Muscle layer of colon (tissue), 2 donors: ENCODE data around the gene CAPN11.
"Not testable (repeated sequence)": the region's sequence is repeated elsewhere in the genome, so short reads cannot be mapped to it uniquely, and the experiment has no call there.

Source experiments
- H3K27ac ChIP-seq: one replicate; pipeline ENCODE4 v1.7.0; 2013; ENCODE audit warnings: low read depth, mild to moderate bottlenecking, low read length, moderate library complexity
- H3K27me3 ChIP-seq, 2 donors: one replicate each; pipeline ENCODE4 v1.7.0; 2013; ENCODE audit warnings: low read length in 2 of 2, mild to moderate bottlenecking in 2 of 2; ENCODE audit not compliant: insufficient read depth in 2 of 2, control insufficient read depth in 1 of 2
- H3K36me3 ChIP-seq: one replicate; pipeline ENCODE4 v1.7.0; 2013; ENCODE audit warnings: mild to moderate bottlenecking, low read length; ENCODE audit not compliant: insufficient read depth
- H3K4me1 ChIP-seq: one replicate; pipeline ENCODE4 v1.7.0; 2013; ENCODE audit warnings: mild to moderate bottlenecking, low read length; ENCODE audit not compliant: insufficient read depth
- H3K4me3 ChIP-seq, 2 donors: one replicate each; pipeline ENCODE4 v1.7.0; 2013; ENCODE audit warnings: low read length in 2 of 2, low read depth in 1 of 2, mild to moderate bottlenecking in 1 of 2, moderate library complexity in 1 of 2
- H3K9ac ChIP-seq: one replicate; pipeline ENCODE4 v1.7.0; 2013; ENCODE audit warnings: low read length
- H3K9me3 ChIP-seq: one replicate; pipeline ENCODE4 v1.7.0; 2013; ENCODE audit warnings: mild to moderate bottlenecking, low read length
- donor health status: abdominal sarcoma.
- donor health status: Adenocarcinoma of cecum.

CAPN11 gene

GRCh38 chr6:44133003-44133931 is 25.4 kb upstream of the CAPN11 start:
- no peak overlapping the region for H3K4me3 ChIP-seq
- H3K4me1 ChIP-seq = peaks cover 16% of the 10 kb centered on the region
- no peaks in the 10 kb centered on the region for H3K9me3 ChIP-seq
- H3K27ac ChIP-seq = peak overlapping the region; percentile 3
- no peaks in the 10 kb centered on the region for H3K27me3 ChIP-seq
- peaks cover 7% of the 10 kb centered on the region for H3K36me3 ChIP-seq
- H3K9ac ChIP-seq = peak overlapping the region; percentile 27

GRCh38 chr6:44133981-44134711 is 24.5 kb upstream of the CAPN11 start:
- Histone ChIP-seq H3K4me1 (peaks cover 10% of the 10 kb centered on the region), H3K27me3 (no peaks in the 10 kb centered on the region), H3K9me3 (no peaks in the 10 kb centered on the region), H3K27ac (no peak overlapping the region), H3K9ac (no peak overlapping the region), H3K4me3 (no peak overlapping the region), H3K36me3 (peaks cover 14% of the 10 kb centered on the region)

GRCh38 chr6:44135173-44135758 is 23.4 kb upstream of the CAPN11 start:
- peaks cover 24% of the 10 kb centered on the region for H3K36me3 ChIP-seq
- H3K27ac ChIP-seq = no peak overlapping the region
- peaks cover 10% of the 10 kb centered on the region for H3K4me1 ChIP-seq
- no peaks in the 10 kb centered on the region for H3K27me3 ChIP-seq
- no peak overlapping the region for H3K9ac ChIP-seq
- H3K9me3 ChIP-seq = no peaks in the 10 kb centered on the region
- no peak overlapping the region for H3K4me3 ChIP-seq

GRCh38 chr6:44135875-44136274 is 22.7 kb upstream of the CAPN11 start:
- Histone ChIP-seq H3K9me3 (no peaks in the 10 kb centered on the region), H3K4me3 (no peak overlapping the region), H3K9ac (no peak overlapping the region), H3K27ac (no peak overlapping the region), H3K36me3 (peaks cover 30% of the 10 kb centered on the region), H3K4me1 (peaks cover 10% of the 10 kb centered on the region), H3K27me3 (no peaks in the 10 kb centered on the region)

GRCh38 chr6:44138717-44139350 is 19.8 kb upstream of the CAPN11 start:
- H3K4me3 ChIP-seq = no peak overlapping the region
- H3K4me1 ChIP-seq = no peaks in the 10 kb centered on the region
- H3K36me3 ChIP-seq = peaks cover 51% of the 10 kb centered on the region
- no peak overlapping the region for H3K9ac ChIP-seq
- no peaks in the 10 kb centered on the region for H3K9me3 ChIP-seq
- no peaks in the 10 kb centered on the region for H3K27me3 ChIP-seq
- no peak overlapping the region for H3K27ac ChIP-seq

- no peak overlapping the region for H3K27ac ChIP-seq
- H3K4me3 ChIP-seq = no peak overlapping the region
- no peaks in the 10 kb centered on the region for H3K4me1 ChIP-seq
- H3K36me3 ChIP-seq = peaks cover 56% of the 10 kb centered on the region
- H3K9me3 ChIP-seq = no peaks in the 10 kb centered on the region
- H3K27me3 ChIP-seq = no peaks in the 10 kb centered on the region
- no peak overlapping the region for H3K9ac ChIP-seq
Measured at GRCh38 chr6:44139351-44139743, 19.3 kb upstream of the CAPN11 start.

GRCh38 chr6:44142835-44143234 is 15.8 kb upstream of the CAPN11 start:
- Histone ChIP-seq H3K27me3 (no peaks in the 10 kb centered on the region), H3K9ac (no peak overlapping the region), H3K27ac (no peak overlapping the region), H3K4me3 (no peak overlapping the region), H3K36me3 (peaks cover 60% of the 10 kb centered on the region), H3K9me3 (no peaks in the 10 kb centered on the region), H3K4me1 (no peaks in the 10 kb centered on the region)

- Histone ChIP-seq H3K27me3 (no peaks in the 10 kb centered on the region), H3K4me1 (no peaks in the 10 kb centered on the region), H3K9me3 (no peaks in the 10 kb centered on the region), H3K27ac (no peak overlapping the region), H3K4me3 (no peak overlapping the region), H3K9ac (no peak overlapping the region), H3K36me3 (peaks cover 63% of the 10 kb centered on the region)
Measured at GRCh38 chr6:44143731-44144130, 14.9 kb upstream of the CAPN11 start.

- H3K4me1 ChIP-seq, H3K27me3 ChIP-seq, H3K9ac ChIP-seq, H3K27ac ChIP-seq, H3K4me3 ChIP-seq, H3K9me3 ChIP-seq: not testable (repeated sequence)
- peaks cover 66% of the 10 kb centered on the region for H3K36me3 ChIP-seq
Measured at GRCh38 chr6:44144536-44144935, 14.1 kb upstream of the CAPN11 start.

GRCh38 chr6:44145839-44146238 is 12.8 kb upstream of the CAPN11 start:
- Histone ChIP-seq H3K9ac (no peak overlapping the region), H3K9me3 (no peaks in the 10 kb centered on the region), H3K27me3 (no peaks in the 10 kb centered on the region), H3K4me3 (no peak overlapping the region), H3K4me1 (no peaks in the 10 kb centered on the region), H3K36me3 (peaks cover 63% of the 10 kb centered on the region), H3K27ac (no peak overlapping the region)

- H3K36me3 ChIP-seq = peaks cover 57% of the 10 kb centered on the region
- no peaks in the 10 kb centered on the region for H3K4me1 ChIP-seq
- H3K27ac ChIP-seq = no peak overlapping the region
- H3K27me3 ChIP-seq = no peaks in the 10 kb centered on the region
- H3K9me3 ChIP-seq = no peaks in the 10 kb centered on the region
- no peak overlapping the region for H3K4me3 ChIP-seq
- no peak overlapping the region for H3K9ac ChIP-seq
Measured at GRCh38 chr6:44146685-44147084, 11.9 kb upstream of the CAPN11 start.
